Osteocyte (in vitro differentiated cells): ENCODE measurements around the gene ANKS1A. TPM values are rescaled to one million over a fixed set of nuclear protein-coding genes. Genes with fewer than 3 reads are reported as not detected.
"Not testable (repeated sequence)": the region's sequence is repeated elsewhere in the genome, so short reads cannot be mapped to it uniquely, and the experiment has no call there.

Experiments
- DNase-seq: peaks from one replicate; pipeline ENCODE4 v3.0.0; 2021; ENCODE audit warnings: mixed read lengths; ENCODE audit not compliant: unreplicated experiment; ENCODE audit errors: extremely low spot score
- H3K27ac Mint-ChIP-seq: one replicate; pipeline ENCODE4 v1.8.0; 2021; ENCODE audit warnings: mild to moderate bottlenecking, mixed read lengths; ENCODE audit not compliant: unreplicated experiment
- H3K27me3 Mint-ChIP-seq: one replicate; pipeline ENCODE4 v1.8.0; 2021; ENCODE audit warnings: mixed read lengths; ENCODE audit not compliant: unreplicated experiment
- H3K36me3 Mint-ChIP-seq: one replicate; pipeline ENCODE4 v1.8.0; 2021; ENCODE audit warnings: mixed read lengths; ENCODE audit not compliant: unreplicated experiment
- H3K4me1 Mint-ChIP-seq: one replicate; pipeline ENCODE4 v1.8.0; 2021; ENCODE audit warnings: mixed read lengths; ENCODE audit not compliant: unreplicated experiment
- H3K4me3 Mint-ChIP-seq: one replicate; pipeline ENCODE4 v1.8.0; 2021; ENCODE audit warnings: mild to moderate bottlenecking, moderate library complexity, mixed read lengths; ENCODE audit not compliant: unreplicated experiment
- H3K9me3 Mint-ChIP-seq: one replicate; pipeline ENCODE4 v1.8.0; 2021; ENCODE audit warnings: mixed read lengths; ENCODE audit not compliant: unreplicated experiment
- total RNA-seq: library from RNA; stranded (reverse); gene quantifications from 2 replicates; pipeline ENCODE4 v1.2.1, GENCODE V29; 2021
- TF ChIP-seq, protein P1 (sequence below): fragments of 200-600 bp; sonication (generic); IDR thresholded peaks from 2 replicates; pipeline ENCODE4 v1.5.0; 2021; ENCODE audit warnings: antibody characterized with exemption, mild to moderate bottlenecking, moderate library complexity

Gene ANKS1A
- total RNA-seq, 1 donor from 2014 or later, result 15.5 TPM

DNA sequence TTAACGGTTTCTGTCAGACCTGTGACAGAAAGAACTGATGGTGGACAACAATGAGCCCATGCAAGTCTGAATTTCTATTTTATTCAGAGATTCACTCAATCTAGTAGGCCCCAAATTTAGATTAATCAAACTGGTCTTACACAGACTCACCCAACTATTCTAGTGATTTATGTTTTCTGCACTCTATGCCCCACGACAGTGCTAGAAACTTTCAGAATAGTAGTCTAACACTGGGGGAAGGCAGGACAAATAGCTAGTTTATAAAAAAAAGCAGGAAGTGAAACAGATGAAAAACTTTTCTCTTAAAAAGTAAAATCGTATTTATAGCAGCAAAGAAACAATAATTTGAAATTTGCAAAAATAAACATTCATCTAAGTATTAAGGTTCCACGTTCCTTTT is 247.1 kb downstream of the ANKS1A start:
- Mint-ChIP-seq H3K27ac (no peak overlapping the region), H3K4me3 (no peak overlapping the region), H3K36me3 (no peaks in the 10 kb centered on the region), H3K4me1 (peaks cover 3% of the 10 kb centered on the region), H3K9me3 (no peaks in the 10 kb centered on the region), H3K27me3 (no peaks in the 10 kb centered on the region)
- TF ChIP-seq, protein P1, sequence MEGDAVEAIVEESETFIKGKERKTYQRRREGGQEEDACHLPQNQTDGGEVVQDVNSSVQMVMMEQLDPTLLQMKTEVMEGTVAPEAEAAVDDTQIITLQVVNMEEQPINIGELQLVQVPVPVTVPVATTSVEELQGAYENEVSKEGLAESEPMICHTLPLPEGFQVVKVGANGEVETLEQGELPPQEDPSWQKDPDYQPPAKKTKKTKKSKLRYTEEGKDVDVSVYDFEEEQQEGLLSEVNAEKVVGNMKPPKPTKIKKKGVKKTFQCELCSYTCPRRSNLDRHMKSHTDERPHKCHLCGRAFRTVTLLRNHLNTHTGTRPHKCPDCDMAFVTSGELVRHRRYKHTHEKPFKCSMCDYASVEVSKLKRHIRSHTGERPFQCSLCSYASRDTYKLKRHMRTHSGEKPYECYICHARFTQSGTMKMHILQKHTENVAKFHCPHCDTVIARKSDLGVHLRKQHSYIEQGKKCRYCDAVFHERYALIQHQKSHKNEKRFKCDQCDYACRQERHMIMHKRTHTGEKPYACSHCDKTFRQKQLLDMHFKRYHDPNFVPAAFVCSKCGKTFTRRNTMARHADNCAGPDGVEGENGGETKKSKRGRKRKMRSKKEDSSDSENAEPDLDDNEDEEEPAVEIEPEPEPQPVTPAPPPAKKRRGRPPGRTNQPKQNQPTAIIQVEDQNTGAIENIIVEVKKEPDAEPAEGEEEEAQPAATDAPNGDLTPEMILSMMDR, result no peak
- no peak for DNase-seq

DNA sequence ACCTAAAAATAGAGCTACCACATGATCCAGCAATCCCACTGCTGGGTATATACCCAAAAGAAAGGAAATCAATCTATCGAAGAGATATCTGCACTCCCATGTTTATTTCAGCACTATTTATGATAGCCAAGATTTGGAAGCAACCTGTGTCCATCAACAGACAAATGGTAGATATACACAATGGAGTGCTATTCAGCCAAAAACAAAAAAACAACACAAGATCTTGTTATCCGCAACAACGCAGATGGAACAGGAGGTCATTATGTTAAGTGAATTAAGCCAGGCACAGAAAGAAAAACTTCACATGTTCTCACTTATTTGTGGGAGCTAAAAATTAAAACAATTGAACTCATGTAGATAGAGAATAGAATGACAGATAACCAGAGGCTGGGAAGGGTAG is 249.1 kb downstream of the ANKS1A start:
- H3K4me1 Mint-ChIP-seq, result peaks cover 13% of the 10 kb centered on the region
- not testable (repeated sequence) for DNase-seq, H3K4me3 Mint-ChIP-seq, H3K36me3 Mint-ChIP-seq, H3K27ac Mint-ChIP-seq, H3K27me3 Mint-ChIP-seq, H3K9me3 Mint-ChIP-seq

DNA sequence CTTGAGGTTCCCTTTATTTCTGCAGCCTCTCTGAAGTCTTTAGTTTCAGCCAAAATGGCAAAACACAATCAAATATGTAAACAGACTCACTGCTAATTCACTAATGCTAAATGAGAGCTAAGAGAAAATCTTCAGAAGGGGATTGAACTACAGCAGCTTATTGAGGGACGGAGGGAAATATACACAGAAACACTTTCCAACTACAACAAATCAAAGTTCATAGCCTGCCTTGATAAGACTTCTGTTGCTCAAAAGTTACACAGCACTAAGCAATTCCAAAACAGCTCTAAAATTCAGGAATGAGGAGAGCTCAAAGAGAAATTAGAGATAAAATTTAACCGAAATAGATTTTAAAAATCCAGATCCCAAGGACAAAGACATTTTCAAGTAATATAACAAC is 250.4 kb downstream of the ANKS1A start:
- Mint-ChIP-seq H3K4me1 (peaks cover 16% of the 10 kb centered on the region), H3K27me3 (no peaks in the 10 kb centered on the region), H3K36me3 (no peaks in the 10 kb centered on the region), H3K9me3 (no peaks in the 10 kb centered on the region), H3K4me3 (no peak overlapping the region), H3K27ac (no peak overlapping the region)
- TF ChIP-seq, protein P1, result no peak
- DNase-seq, result no peak

DNA sequence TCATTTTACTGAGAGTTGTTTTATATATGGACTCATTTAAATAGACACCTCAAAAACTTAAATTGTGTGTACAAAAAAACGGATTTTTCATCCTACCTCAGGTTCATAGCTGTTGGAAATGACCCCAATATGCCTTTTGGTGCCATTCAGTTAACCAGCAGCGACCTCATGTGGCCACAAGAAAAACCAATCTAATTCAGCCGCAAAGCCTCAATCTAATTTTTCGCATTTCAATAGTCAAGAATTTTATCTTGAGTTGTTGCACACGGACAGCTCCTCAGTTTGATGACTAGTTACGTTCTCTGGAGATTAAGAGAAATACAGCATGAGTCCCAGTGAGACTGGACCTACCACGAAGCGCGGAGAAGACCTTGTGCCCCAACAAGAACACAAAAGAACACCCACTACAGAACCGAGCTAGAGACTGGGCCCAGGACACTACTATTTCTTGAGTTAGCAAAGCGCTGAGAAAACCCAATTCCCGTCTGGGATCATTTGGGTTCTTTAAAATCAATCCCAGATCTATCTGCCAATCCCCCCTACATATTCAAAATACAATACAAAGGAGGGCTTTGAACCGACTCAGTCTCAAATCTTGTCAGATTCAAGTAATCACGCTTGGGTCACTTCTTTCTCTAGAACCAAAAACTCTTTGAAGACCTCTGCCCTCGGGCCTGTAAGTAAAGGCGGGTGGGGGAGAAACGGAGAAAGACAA is 251.0 kb downstream of the ANKS1A start:
- Mint-ChIP-seq H3K27me3 (no peaks in the 10 kb centered on the region), H3K36me3 (no peaks in the 10 kb centered on the region), H3K4me1 (peaks cover 16% of the 10 kb centered on the region), H3K4me3 (no peak overlapping the region), H3K27ac (no peak overlapping the region), H3K9me3 (no peaks in the 10 kb centered on the region)
- no peak for DNase-seq
- TF ChIP-seq, protein P1, result peak; percentile 91

DNA sequence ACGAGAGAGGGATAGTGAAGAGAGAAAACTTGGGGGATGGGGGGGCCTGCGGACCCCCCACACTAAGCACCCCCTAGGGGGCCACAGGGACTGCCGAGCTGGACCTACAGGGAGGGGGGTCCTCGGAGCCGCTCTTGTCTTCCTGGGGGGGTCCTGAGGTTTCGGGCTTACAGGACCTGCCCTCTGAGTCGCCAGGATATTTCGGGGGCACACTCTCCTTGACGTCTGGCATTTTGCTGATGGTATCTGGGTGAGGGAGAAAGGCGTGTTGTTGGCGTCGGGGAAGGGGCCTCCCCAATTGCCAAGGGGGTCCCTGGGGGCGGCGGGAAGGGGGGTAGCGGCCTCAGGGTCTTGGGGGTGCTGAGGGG is 251.6 kb downstream of the ANKS1A start:
- H3K27me3 Mint-ChIP-seq, result no peaks in the 10 kb centered on the region

More for the DNA sequence above, 251.6 kb downstream of the ANKS1A start:
- no peaks in the 10 kb centered on the region for H3K36me3 Mint-ChIP-seq
- no peaks in the 10 kb centered on the region for H3K9me3 Mint-ChIP-seq
- H3K4me1 Mint-ChIP-seq, result peaks cover 16% of the 10 kb centered on the region
- H3K27ac Mint-ChIP-seq, result no peak overlapping the region
- TF ChIP-seq, protein P1, result no peak
- H3K4me3 Mint-ChIP-seq, result no peak overlapping the region
- no peak for DNase-seq

Other genes with a start within 250 kb of the ANKS1A start
- 47.3 and 50.2 TPM in 2 replicates for gene ILRUN, start 192.5 kb upstream of the ANKS1A start, total RNA-seq
- 85.2 and 88.6 TPM in 2 replicates for gene SNRPC, start 131.8 kb upstream of the ANKS1A start, total RNA-seq
- gene BLTP3A, start 97.2 kb upstream of the ANKS1A start, total RNA-seq, result 18.4 and 20.0 TPM in 2 replicates
- 33.8 and 35.8 TPM in 2 replicates for gene TAF11, start 1.2 kb upstream of the ANKS1A start, total RNA-seq